ENCODE measurements around the gene SOX12. TPM values are rescaled to one million over a fixed set of nuclear protein-coding genes. Genes with fewer than 3 reads are reported as not detected.

The SOX12 gene
- total and polyA plus RNA-seq, 4 donors = 2.7 to 15.9 (median 5.4) TPM

DNA sequence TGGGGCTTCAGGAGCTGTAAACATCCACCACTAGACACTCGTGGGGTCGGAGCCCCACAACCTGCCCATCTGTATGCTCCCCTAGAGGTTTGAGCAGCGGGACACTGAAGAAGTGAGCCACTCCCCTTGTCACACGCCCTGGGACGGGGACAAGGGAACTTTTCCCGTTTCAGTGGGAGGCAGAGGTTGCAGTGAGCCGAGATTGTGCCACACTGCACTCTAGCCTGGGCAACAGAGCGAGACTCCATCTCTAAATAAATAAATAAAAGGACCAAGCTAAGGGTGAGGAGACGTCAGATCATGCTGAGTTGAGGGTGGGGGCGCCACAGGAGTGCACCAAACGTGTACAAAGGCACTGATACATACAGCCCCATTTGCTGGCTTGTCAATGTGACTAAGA lies 19.6 kb upstream of the SOX12 start:
- no peaks in the 10 kb centered on the region for H3K9me3 ChIP-seq (ENCODE audit: control insufficient read depth in 4 of 4, insufficient read depth in 3 of 4, low read length in 3 of 4)
- no peaks in the 10 kb centered on the region for H3K27me3 ChIP-seq (ENCODE audit: control insufficient read depth in 3 of 3, insufficient read depth in 3 of 3, low read length in 2 of 3)
- DNase-seq = no peak
- 82 to 88% methylated on average over 11 of the region's 11 CpGs for WGBS, 2 donors
- peaks cover 9 to 38% (median 19%) of the 10 kb centered on the region in 5 donors for H3K4me1 ChIP-seq (ENCODE audit: control insufficient read depth in 5 of 5, insufficient read depth in 5 of 5, low read length in 5 of 5)
- H3K36me3 ChIP-seq (ENCODE audit: control insufficient read depth in 4 of 4, insufficient read depth in 4 of 4, low read length in 4 of 4) = peaks cover 0 to 6% (median 2%) of the 10 kb centered on the region in 4 donors
- no peak for ATAC-seq (ENCODE audit: insufficient read depth, low FRiP score)
- H3K9ac ChIP-seq (ENCODE audit: insufficient read depth in 1 of 2, low read length in 2 of 2) = no peak overlapping the region
- TF ChIP-seq CTCF (IDR thresholded peaks at IDR 0.05; ENCODE audit: control extremely low read depth, extremely low read depth) = no peak
- no peak overlapping the region for H3K27ac ChIP-seq (ENCODE audit: low read depth in 1 of 2, low read length in 1 of 2)
- H3K4me3 ChIP-seq = no peak overlapping the region

GRCh38 chr20:308427-309038 lies 16.8 kb upstream of the SOX12 start:
- peak overlapping the region in 1 of 2 donors; percentile 71 for H3K27ac ChIP-seq (ENCODE audit: low read depth in 1 of 2, low read length in 1 of 2)
- H3K9me3 ChIP-seq (ENCODE audit: control insufficient read depth in 4 of 4, insufficient read depth in 3 of 4, low read length in 3 of 4) = no peaks in the 10 kb centered on the region
- DNase-seq (no peak), ATAC-seq (ENCODE audit: insufficient read depth, low FRiP score) (no peak)
- 67 to 70% methylated on average over 7 of the region's 7 CpGs for WGBS, 2 donors
- no peak for TF ChIP-seq CTCF (IDR thresholded peaks at IDR 0.05; ENCODE audit: control extremely low read depth, extremely low read depth)
- H3K4me1 ChIP-seq (ENCODE audit: control insufficient read depth in 5 of 5, insufficient read depth in 5 of 5, low read length in 5 of 5) = peaks cover 0 to 34% (median 8%) of the 10 kb centered on the region in 5 donors
- no peak overlapping the region for H3K4me3 ChIP-seq
- H3K9ac ChIP-seq (ENCODE audit: insufficient read depth in 1 of 2, low read length in 2 of 2) = peak overlapping the region in 1 of 2 donors; percentile 92
- H3K36me3 ChIP-seq (ENCODE audit: control insufficient read depth in 4 of 4, insufficient read depth in 4 of 4, low read length in 4 of 4) = no peaks in the 10 kb centered on the region
- no peaks in the 10 kb centered on the region for H3K27me3 ChIP-seq (ENCODE audit: control insufficient read depth in 3 of 3, insufficient read depth in 3 of 3, low read length in 2 of 3)

- H3K4me3 ChIP-seq = no peak overlapping the region
- H3K27me3 ChIP-seq (ENCODE audit: control insufficient read depth in 3 of 3, insufficient read depth in 3 of 3, low read length in 2 of 3) = no peaks in the 10 kb centered on the region
- peaks cover 0 to 34% (median 8%) of the 10 kb centered on the region in 5 donors for H3K4me1 ChIP-seq (ENCODE audit: control insufficient read depth in 5 of 5, insufficient read depth in 5 of 5, low read length in 5 of 5)
- peak in 1 of 3 donors; percentile 90 for DNase-seq
- WGBS, 2 donors = 5 to 7% methylated on average over 6 of the region's 6 CpGs
- H3K27ac ChIP-seq (ENCODE audit: low read depth in 1 of 2, low read length in 1 of 2) = peak overlapping the region; percentile 43 to 82
- peak overlapping the region; percentile 50 to 92 for H3K9ac ChIP-seq (ENCODE audit: insufficient read depth in 1 of 2, low read length in 2 of 2)
- no peaks in the 10 kb centered on the region for H3K36me3 ChIP-seq (ENCODE audit: control insufficient read depth in 4 of 4, insufficient read depth in 4 of 4, low read length in 4 of 4)
- no peak for TF ChIP-seq CTCF (IDR thresholded peaks at IDR 0.05; ENCODE audit: control extremely low read depth, extremely low read depth)
- ATAC-seq (ENCODE audit: insufficient read depth, low FRiP score) = no peak
- H3K9me3 ChIP-seq (ENCODE audit: control insufficient read depth in 4 of 4, insufficient read depth in 3 of 4, low read length in 3 of 4) = no peaks in the 10 kb centered on the region
Observed at GRCh38 chr20:309306-309840, 16.0 kb upstream of the SOX12 start.

Data from lung (tissue), 12 donors.